OCI-LY7 (cell line): ENCODE results near the gene KRTAP4-9.

ENCODE experiments used
- CTCF ChIP-seq: fragments of 200-600 bp; sonication (generic); conservative IDR thresholded peaks from 2 replicates; pipeline ENCODE4 v1.5.1; 2014; ENCODE audit warnings: mild to moderate bottlenecking, antibody characterized with exemption, low read length, moderate library complexity, mixed read lengths
- EZH2phosphoT487 ChIP-seq: fragments of 200-600 bp; sonication (generic); IDR thresholded peaks from 2 replicates; pipeline ENCODE4 v1.6.1; 2018; ENCODE audit warnings: low read depth, borderline replicate concordance, mild to moderate bottlenecking, mixed run types, antibody characterized with exemption, low read length, moderate library complexity, mixed read lengths

- no peak for TF ChIP-seq CTCF
- no peak for TF ChIP-seq EZH2phosphoT487
Measured at GRCh38 chr17:41116297-41116696, 11.1 kb downstream of the KRTAP4-9 start.
